ENCODE data around the gene ELOA. TPM values are rescaled to one million over a fixed set of nuclear protein-coding genes. Genes with fewer than 3 reads are reported as not detected.

ELOA gene
- total and polyA plus RNA-seq, 2 of the 13 experiments (the other 11 are each of a cell fraction or from before 2014, with no cell fraction given) = 14.2 to 28.5 TPM

GRCh38 chr1:23704834-23705495 is 38.3 kb upstream of the ELOA start (continued):
- no peak for TF ChIP-seq ZBTB40 (IDR thresholded peaks at IDR 0.05)
- no peak for TF ChIP-seq ZBTB40 (CRISPR knock-in tag; IDR thresholded peaks at IDR 0.05)
- TF ChIP-seq ZNF790 (CRISPR knock-in tag; IDR thresholded peaks at IDR 0.05; ENCODE audit: borderline replicate concordance) = no peak
- TF ChIP-seq HMGXB4 (CRISPR knock-in tag; IDR thresholded peaks at IDR 0.05; ENCODE audit: borderline replicate concordance in 1 of 2, low read depth in 1 of 2) = no peak
- no peak for TF ChIP-seq ATF6 (CRISPR knock-in tag; conservative IDR thresholded peaks at IDR 0.05)
- TF ChIP-seq ARID5B (CRISPR knock-in tag; IDR thresholded peaks at IDR 0.05) = 0 out of 2 replicates have a peak, but pooled peaks have one; percentile 10
